Activated CD4-positive, alpha-beta memory T cell treated with anti-CD3 and anti-CD28 coated beads, Interleukin-2, amount 10 ng/mL, durations not matched to agents 7 days and 5 days (primary cell): ENCODE measurements around the gene IP6K1. TPM values are rescaled to one million over a fixed set of nuclear protein-coding genes. Genes with fewer than 3 reads are reported as not detected.

Experiments used
- CTCF ChIA-PET: fragments of 350-600 bp; sonication (Branson Sonifier 250); formaldehyde crosslinking; loops from one replicate; lab custom pipeline; 2021; ENCODE audit warnings: antibody characterized with exemption, inconsistent platforms; lab: Charles Lee
- POLR2A ChIA-PET: fragments of 350-600 bp; sonication (Branson Sonifier 250); formaldehyde crosslinking; loops from one replicate; lab custom pipeline; 2021; ENCODE audit warnings: antibody characterized with exemption; lab: Charles Lee
- DNase-seq: peaks from one replicate; pipeline ENCODE4 v3.0.0-alpha.2; 2020
- H3K27ac Mint-ChIP-seq: one replicate; pipeline ENCODE4 v1.8.0; 2021; ENCODE audit warnings: mild to moderate bottlenecking, mixed read lengths
- H3K27me3 Mint-ChIP-seq: one replicate; pipeline ENCODE4 v1.8.0; 2021; ENCODE audit warnings: mixed read lengths
- H3K36me3 Mint-ChIP-seq: one replicate; pipeline ENCODE4 v1.8.0; 2021; ENCODE audit warnings: low read depth, mixed read lengths
- H3K4me1 Mint-ChIP-seq: one replicate; pipeline ENCODE4 v1.8.0; 2021; ENCODE audit warnings: mixed read lengths
- H3K4me3 Mint-ChIP-seq: one replicate; pipeline ENCODE4 v1.8.0; 2021; ENCODE audit warnings: mild to moderate bottlenecking, mixed read lengths
- H3K9me3 Mint-ChIP-seq: one replicate; pipeline ENCODE4 v1.8.0; 2021; ENCODE audit warnings: mixed read lengths
- total RNA-seq, 2 experiments: library from RNA; stranded (reverse); gene quantifications; one replicate each; pipeline ENCODE4 v1.2.3, GENCODE V29; 2021

Gene IP6K1
- total RNA-seq, 2 experiments from 2014 or later = 38.8 to 39.2 TPM

DNA sequence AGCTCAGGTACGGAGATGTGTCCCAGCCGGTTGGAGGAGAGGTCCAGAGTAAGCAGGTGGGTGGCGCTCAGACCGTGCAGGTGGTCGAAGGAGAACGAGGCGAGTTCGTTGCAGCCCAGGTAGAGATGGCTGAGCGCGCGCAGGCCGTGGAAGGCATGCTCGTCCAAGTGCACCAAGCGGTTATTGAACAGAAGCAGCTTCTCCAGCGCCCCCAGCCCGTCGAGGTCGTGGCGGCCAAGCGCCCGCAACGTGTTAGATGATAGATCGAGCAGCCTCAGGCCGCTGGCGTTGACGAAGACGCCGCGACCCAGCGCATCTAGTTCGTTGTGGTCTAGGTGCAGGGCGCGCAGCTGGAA, 67.5 kb downstream of the IP6K1 start:
- H3K27me3 Mint-ChIP-seq = no peaks in the 10 kb centered on the region
- no peak for DNase-seq
- H3K4me3 Mint-ChIP-seq = peak overlapping the region; percentile 77
- POLR2A ChIA-PET = interaction anchor here (0.9 to 2.2 kb wide), 4 partner anchors 18 to 370 kb away, joined by 3 to 6 read pairs (median 4); partner anchors contain the start of genes INKA1 and RBM5
- CTCF ChIA-PET = interaction anchor here (0.7 to 2.4 kb wide), 6 partner anchors 10 to 218 kb away, joined by 3 to 8 read pairs (median 4); partner anchors contain the start of gene INKA1
- H3K4me1 Mint-ChIP-seq = peaks cover 44% of the 10 kb centered on the region
- H3K36me3 Mint-ChIP-seq = peaks cover 39% of the 10 kb centered on the region
- no peaks in the 10 kb centered on the region for H3K9me3 Mint-ChIP-seq
- no peak overlapping the region for H3K27ac Mint-ChIP-seq

DNA sequence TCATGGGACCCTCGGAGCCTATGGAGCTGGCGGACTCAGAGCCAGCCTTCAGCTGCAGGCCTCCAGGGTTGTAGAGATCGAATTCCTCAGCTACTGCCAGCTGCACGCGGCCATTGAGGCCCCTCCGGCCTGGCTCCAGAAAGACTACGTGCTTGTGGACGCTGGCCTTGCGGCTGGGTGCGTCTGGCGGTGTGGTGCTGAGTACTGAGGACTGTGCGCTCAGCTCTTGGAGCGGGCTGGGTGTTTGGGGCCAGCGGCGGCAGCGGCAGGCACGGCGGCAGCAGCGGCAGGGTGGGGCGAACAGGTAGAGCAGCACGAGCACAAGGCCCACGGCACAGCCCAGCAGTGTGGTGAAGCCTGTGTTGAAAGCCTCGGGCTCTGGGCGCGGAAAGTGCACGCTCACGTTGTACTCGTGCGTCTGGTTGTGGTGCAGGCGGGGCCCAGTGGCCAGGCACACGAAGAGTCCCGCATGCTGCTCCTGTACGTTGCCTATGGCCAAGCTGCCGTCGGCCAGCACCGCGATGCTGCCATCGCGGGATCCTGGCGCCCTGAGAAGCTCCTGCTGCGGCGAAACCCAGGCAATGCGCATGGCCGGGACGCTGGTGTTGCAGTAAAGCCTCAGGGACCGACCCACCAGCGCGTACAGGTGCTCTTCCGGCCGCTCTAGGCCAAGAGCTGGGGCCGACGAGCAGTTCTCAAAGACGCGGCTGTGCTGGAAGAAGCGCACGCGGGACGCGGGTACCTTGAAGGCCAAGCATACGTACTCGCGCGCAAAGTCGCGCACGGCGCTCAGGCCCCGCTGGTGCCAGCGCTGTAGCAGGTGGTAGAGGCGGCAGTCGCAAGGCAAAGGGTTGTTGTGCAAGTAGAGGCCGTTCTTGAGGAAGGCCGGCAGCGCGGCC, 68.1 kb downstream of the IP6K1 start:
- CTCF ChIA-PET = interaction anchor here (0.7 to 2.4 kb wide), 3 partner anchors 85 to 178 kb away, joined by 3 to 8 read pairs (median 7); partner anchors contain the start of gene INKA1
- Mint-ChIP-seq H3K9me3 (no peaks in the 10 kb centered on the region), H3K27ac (no peak overlapping the region), H3K4me3 (peak overlapping the region; percentile 77), H3K27me3 (no peaks in the 10 kb centered on the region), H3K4me1 (peaks cover 43% of the 10 kb centered on the region), H3K36me3 (peaks cover 37% of the 10 kb centered on the region)
- POLR2A ChIA-PET = interaction anchor here (1.1 to 2.2 kb wide), 2 partner anchors 17 to 69 kb away, joined by 3 to 6 read pairs; no protein-coding TSS in a partner anchor
- DNase-seq = no peak

DNA sequence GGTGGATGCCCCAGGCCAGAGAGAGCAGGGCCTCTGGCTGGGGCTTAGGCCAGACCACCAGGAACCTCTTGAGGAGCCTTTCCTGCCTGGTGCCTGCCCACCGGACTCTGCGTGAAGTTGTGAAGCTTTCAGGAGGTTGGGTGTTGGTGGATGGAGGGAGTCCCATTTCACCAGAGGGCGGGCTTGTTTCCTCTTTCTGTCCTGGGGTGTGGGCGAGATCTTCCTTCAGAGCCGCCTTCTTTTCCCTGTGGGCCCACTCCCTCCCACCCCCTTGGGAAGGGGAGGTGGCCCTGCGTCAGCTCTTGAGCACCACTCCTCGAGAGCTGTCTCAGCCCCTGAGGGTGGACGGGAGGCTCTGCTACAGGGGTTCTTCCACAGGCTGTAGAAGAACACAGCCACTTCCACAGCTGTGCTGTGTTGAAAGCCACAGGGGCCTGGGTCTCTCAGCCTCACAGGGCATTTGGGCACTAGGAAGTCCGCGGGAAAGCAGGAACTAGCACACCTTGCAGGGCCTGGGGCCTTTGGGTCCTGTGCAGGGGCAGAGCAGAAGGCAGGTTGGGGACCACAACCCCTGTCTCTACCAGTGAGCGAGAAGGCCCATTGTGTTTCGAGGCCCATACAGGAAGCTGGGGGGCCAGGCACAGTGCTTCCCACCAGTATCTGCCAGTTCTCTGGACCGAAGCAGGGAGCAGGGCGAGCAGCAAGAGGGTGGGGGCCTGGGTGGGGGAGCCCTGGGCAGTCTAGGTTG, 69.0 kb downstream of the IP6K1 start:
- CTCF ChIA-PET = no interaction called here
- H3K9me3 Mint-ChIP-seq = no peaks in the 10 kb centered on the region
- H3K27me3 Mint-ChIP-seq = no peaks in the 10 kb centered on the region
- no peak overlapping the region for H3K27ac Mint-ChIP-seq
- H3K4me1 Mint-ChIP-seq = peaks cover 43% of the 10 kb centered on the region
- no peak overlapping the region for H3K4me3 Mint-ChIP-seq
- POLR2A ChIA-PET = interaction anchor here (1.3 to 2.2 kb wide), 2 partner anchors 9 to 17 kb away, joined by 5 to 6 read pairs; no protein-coding TSS in a partner anchor
- DNase-seq = no peak
- H3K36me3 Mint-ChIP-seq = peaks cover 31% of the 10 kb centered on the region

DNA sequence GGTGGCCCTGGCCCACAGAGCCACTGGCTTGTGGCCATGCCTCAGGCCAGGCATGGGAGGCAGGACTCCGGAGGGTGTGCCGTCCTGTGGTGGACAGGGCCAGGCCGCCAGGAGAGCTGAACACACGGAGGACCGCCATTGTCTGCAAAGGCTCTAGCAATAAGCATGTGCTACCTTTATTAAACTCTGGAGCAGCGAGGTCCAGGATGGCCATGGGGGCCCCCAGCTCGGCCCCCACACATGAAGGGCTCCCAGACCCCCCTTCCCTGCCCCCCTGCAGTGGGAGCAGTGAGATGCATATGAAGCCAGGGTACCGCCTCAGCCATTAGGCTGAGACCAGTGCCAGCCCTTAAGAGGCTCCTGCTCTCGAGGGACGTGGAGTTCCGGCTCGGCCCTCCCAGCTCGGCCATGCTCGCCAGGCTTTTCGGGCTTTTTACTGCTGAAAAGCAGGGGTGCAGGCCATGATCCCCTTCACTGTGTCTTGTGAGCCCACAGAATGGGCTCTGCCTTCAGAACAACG, 69.6 kb downstream of the IP6K1 start:
- H3K27me3 Mint-ChIP-seq = no peaks in the 10 kb centered on the region
- DNase-seq = no peak
- no peaks in the 10 kb centered on the region for H3K9me3 Mint-ChIP-seq
- H3K4me1 Mint-ChIP-seq = peaks cover 43% of the 10 kb centered on the region
- CTCF ChIA-PET = no interaction called here
- H3K4me3 Mint-ChIP-seq = no peak overlapping the region
- no peak overlapping the region for H3K27ac Mint-ChIP-seq
- POLR2A ChIA-PET = interaction anchor here (1.3 kb wide), 1 partner anchor 9 kb away, joined by 5 read pairs; no protein-coding TSS in a partner anchor
- H3K36me3 Mint-ChIP-seq = peaks cover 29% of the 10 kb centered on the region

DNA sequence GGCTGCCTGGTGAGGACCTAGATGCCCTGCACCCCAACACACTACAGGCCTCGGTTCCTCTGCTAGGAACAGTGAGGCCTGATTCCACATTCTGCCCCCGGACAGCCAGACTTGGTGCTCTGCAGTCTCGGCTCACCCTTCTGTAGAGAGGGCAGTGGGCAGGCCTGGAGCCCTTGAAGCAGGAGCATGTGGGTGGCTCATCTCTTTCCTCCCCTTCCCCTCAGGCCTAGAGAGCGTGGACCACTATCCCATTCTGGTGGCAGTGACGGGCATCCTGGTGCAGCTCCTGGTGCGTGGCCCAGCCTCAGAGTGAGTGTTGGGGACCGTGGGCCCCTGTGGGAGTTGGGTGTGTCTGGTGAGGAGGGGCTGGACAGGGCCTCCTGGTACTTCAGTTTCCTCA, 70.2 kb downstream of the IP6K1 start:
- CTCF ChIA-PET = no interaction called here
- H3K36me3 Mint-ChIP-seq = peaks cover 25% of the 10 kb centered on the region
- POLR2A ChIA-PET = no interaction called here

DNA sequence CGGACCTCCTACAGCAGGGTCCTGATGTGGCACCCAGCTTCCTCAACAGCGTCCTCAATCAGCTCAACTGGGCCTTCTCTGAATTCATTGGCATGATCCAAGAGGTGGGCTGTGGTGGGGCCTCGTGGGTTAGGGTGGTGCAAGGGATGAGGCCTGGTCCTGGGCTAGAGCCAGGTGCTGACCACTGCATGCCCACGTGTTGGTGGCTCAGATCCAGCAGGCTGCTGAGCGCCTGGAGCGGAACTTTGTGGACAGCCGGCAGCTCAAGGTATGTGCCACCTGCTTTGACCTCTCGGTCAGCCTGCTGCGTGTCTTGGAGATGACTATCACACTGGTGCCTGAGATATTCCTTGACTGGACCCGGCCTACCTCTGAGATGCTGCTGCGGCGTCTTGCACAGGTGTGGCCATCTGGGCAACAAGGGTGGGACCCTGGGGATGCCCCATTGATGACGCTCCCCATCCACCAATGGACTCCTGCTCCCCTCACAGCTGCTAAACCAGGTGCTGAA, 70.7 kb downstream of the IP6K1 start:
- CTCF ChIA-PET = no interaction called here
- no peak for DNase-seq
- Mint-ChIP-seq H3K27ac (no peak overlapping the region), H3K4me1 (peaks cover 42% of the 10 kb centered on the region), H3K27me3 (no peaks in the 10 kb centered on the region), H3K9me3 (no peaks in the 10 kb centered on the region), H3K36me3 (peaks cover 20% of the 10 kb centered on the region), H3K4me3 (no peak overlapping the region)
- POLR2A ChIA-PET = no interaction called here

More for the DNA sequence above, 70.2 kb downstream of the IP6K1 start:
- Mint-ChIP-seq H3K27ac (no peak overlapping the region), H3K9me3 (no peaks in the 10 kb centered on the region), H3K27me3 (no peaks in the 10 kb centered on the region), H3K4me3 (no peak overlapping the region), H3K4me1 (peaks cover 46% of the 10 kb centered on the region)
- no peak for DNase-seq

DNA sequence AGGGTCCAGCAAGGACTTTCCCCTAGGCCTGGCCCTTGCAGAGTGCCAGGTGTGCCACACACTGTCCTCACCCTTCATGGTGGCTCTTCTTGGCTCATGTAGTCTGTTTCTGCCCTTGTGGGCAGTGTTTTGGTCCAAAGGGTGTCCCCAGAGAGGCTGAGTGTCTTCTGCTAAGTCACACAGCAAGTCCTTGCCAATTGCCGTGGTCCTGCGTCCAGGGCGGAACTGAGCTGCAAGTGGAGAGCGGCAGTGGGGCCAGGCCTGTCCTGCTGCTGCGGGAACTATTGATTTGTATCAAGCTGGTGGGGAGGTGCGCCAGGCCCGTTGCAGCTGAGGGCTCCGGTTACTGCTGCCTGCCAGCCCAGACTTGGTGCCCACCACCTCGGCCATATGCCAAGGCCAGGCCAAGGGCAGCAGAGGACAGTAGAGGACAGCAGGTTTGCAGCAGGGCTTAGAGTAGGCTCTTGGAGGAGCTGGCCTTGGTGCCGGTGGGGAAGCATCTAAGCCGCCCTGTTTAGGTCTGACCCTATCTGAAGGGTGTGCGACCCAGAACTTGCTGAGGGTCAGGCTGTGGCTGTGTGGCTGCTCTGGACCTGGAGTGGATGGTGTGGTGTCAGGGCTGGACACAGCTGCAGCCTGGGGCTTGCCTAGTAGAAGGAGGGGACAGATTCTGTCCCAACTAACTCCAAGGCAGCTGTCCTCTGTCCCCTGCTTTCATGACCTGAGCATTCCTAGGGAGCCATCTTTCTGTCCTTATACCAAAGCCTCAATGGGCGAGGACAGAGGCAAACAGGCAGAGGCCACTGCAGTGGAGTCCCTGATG, 71.4 kb downstream of the IP6K1 start:
- peaks cover 37% of the 10 kb centered on the region for H3K4me1 Mint-ChIP-seq
- CTCF ChIA-PET = no interaction called here
- no peak overlapping the region for H3K4me3 Mint-ChIP-seq
- no peak for DNase-seq
- H3K36me3 Mint-ChIP-seq = peaks cover 13% of the 10 kb centered on the region
- H3K27me3 Mint-ChIP-seq = no peaks in the 10 kb centered on the region
- H3K9me3 Mint-ChIP-seq = no peaks in the 10 kb centered on the region
- POLR2A ChIA-PET = no interaction called here
- no peak overlapping the region for H3K27ac Mint-ChIP-seq

DNA sequence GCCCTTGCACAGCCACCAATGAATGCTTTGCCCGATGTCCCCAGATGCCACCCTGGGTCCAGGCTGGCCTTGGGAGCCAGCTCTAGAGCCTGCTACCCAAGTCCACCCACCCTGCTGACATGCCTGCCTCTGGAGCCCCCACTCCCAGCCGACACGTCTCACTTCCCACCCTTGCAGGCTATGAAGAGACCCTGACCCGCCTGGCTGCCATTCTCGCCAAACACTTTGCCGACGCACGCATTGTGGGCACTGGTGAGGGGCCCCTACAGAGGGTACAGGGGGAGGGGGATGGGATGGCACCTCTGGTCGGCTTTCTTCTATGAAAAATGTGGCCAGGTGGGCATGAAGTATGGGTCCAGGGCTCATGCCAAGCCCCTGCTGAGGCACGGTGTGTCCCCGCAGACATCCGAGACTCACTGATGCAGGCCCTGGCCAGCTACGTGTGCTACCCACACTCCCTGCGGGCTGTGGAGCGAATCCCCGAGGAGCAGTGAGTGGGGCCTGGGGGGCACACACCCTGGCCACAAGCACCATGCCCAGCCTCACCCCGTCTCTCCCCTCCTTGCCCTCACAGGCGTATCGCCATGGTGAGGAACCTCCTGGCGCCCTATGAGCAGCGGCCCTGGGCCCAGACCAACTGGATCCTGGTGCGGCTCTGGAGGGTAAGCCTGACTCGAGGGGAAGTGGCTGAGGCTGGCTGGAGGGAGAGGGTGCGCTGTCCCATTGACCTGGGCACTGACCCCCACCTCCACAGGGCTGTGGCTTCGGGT, 72.8 kb downstream of the IP6K1 start:
- Mint-ChIP-seq H3K27me3 (no peaks in the 10 kb centered on the region), H3K36me3 (peaks cover 6% of the 10 kb centered on the region), H3K4me3 (no peak overlapping the region), H3K27ac (no peak overlapping the region), H3K4me1 (peaks cover 23% of the 10 kb centered on the region), H3K9me3 (no peaks in the 10 kb centered on the region)
- no peak for DNase-seq
- ChIA-PET CTCF (interaction anchor here (1.1 kb wide), 1 partner anchor 174 kb away, joined by 4 read pairs; no protein-coding TSS in a partner anchor), POLR2A (interaction anchor here (0.6 to 1.5 kb wide), 3 partner anchors 10 to 443 kb away, joined by 3 to 7 read pairs (median 4); partner anchors contain the start of genes GMPPB and IP6K1)

DNA sequence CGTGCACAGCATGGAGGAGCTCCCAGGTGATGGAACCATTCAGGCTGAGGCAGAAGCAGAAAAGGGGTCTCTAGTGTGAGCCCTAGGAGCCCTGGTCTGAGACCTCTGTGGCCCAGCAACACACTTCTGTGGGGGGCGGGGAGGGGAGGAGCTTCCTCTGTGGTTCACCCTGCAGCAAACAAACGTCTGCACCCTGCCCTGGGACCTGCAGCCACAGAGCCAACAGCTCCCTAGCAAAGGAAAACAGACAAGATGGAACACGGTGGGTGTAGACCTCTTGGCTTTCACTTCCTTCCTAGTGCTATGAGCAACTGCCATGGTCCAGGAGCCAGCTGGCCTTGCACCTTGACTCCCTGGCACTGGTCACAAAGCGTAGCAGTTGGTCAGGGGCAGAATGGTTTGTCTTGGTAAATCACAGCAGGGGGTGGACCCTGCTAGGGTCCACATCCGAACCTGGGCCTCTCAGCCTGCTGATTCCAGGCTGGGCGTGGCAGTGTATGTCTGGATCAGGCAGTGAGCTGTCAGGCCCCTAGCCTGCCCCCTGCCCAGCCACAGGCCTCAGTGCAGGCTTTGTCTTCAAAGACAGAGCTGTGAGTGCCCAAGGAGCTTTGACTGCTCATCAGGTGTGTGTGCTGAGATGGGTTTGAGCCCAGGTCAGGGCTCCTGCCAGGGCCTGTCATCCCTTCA, 73.6 kb downstream of the IP6K1 start:
- H3K4me1 Mint-ChIP-seq = peaks cover 22% of the 10 kb centered on the region
- H3K4me3 Mint-ChIP-seq = no peak overlapping the region
- ChIA-PET POLR2A (interaction anchor here (0.6 to 1.7 kb wide), 6 partner anchors 8 to 442 kb away, joined by 3 to 7 read pairs (median 4); partner anchors contain the start of genes GMPPB and IP6K1), CTCF (interaction anchor here (0.5 to 1.1 kb wide), 3 partner anchors 21 to 173 kb away, joined by 3 to 5 read pairs (median 4); no protein-coding TSS in a partner anchor)
- no peaks in the 10 kb centered on the region for H3K27me3 Mint-ChIP-seq
- no peaks in the 10 kb centered on the region for H3K9me3 Mint-ChIP-seq
- DNase-seq = no peak
- no peak overlapping the region for H3K27ac Mint-ChIP-seq
- H3K36me3 Mint-ChIP-seq = peaks cover 5% of the 10 kb centered on the region

DNA sequence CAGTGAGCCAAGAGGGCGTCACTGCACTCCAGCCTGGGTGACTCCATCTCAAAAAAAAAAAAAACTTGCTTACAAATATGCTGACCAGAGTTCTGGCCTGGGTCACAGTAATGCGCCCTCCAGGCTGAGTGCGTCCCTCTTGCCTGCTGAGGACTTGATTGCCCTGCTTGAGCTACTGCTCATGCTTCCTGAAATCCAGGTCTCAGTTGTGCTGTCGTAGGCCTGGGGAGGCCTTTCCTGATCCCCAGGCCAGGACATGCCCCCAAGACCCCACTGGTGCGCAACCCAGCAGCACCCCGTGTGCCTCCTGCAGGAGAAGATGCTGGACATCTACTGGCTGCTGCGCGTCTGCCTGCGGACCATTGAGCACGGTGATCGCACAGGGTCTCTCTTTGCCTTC, 74.2 kb downstream of the IP6K1 start:
- ChIA-PET POLR2A (interaction anchor here (1.1 to 1.7 kb wide), 4 partner anchors 9 to 74 kb away, joined by 4 to 6 read pairs (median 4); partner anchors contain the start of genes GMPPB and IP6K1), CTCF (interaction anchor here (0.5 to 1.1 kb wide), 2 partner anchors 40 to 172 kb away, joined by 4 to 5 read pairs; no protein-coding TSS in a partner anchor)
- H3K36me3 Mint-ChIP-seq = peaks cover 3% of the 10 kb centered on the region
- H3K4me3 Mint-ChIP-seq = no peak overlapping the region
- H3K27me3 Mint-ChIP-seq = no peaks in the 10 kb centered on the region
- peaks cover 18% of the 10 kb centered on the region for H3K4me1 Mint-ChIP-seq
- DNase-seq = no peak
- H3K9me3 Mint-ChIP-seq = no peaks in the 10 kb centered on the region
- H3K27ac Mint-ChIP-seq = no peak overlapping the region
